NCI-H1092 treated with DMSO at 0.1 percent for 48 hours (cell line): ENCODE data around the gene CDKN1B.

ENCODE experiments used
- DNase-seq: peaks from one replicate; lab custom pipeline; 2025; lab: John Stamatoyannopoulos, UW

Gene CDKN1B

DNA sequence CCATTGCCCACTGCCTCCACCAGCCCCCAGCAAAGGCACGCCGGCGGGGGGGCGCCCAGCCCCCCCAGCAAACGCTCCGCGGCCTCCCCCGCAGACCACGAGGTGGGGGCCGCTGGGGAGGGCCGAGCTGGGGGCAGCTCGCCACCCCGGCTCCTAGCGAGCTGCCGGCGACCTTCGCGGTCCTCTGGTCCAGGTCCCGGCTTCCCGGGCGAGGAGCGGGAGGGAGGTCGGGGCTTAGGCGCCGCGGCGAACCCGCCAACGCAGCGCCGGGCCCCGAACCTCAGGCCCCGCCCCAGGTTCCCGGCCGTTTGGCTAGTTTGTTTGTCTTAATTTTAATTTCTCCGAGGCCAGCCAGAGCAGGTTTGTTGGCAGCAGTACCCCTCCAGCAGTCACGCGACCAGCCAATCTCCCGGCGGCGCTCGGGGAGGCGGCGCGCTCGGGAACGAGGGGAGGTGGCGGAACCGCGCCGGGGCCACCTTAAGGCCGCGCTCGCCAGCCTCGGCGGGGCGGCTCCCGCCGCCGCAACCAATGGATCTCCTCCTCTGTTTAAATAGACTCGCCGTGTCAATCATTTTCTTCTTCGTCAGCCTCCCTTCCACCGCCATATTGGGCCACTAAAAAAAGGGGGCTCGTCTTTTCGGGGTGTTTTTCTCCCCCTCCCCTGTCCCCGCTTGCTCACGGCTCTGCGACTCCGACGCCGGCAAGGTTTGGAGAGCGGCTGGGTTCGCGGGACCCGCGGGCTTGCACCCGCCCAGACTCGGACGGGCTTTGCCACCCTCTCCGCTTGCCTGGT is at the start of gene CDKN1B:
TSS of gene CDKN1B (plus strand) at position 576 of the 793 bp plus-strand sequence. CDS start 472 bp downstream, outside the sequence.
- peak; percentile 96 for DNase-seq

GRCh38 chr12:12668005-12668404 is 49.2 kb upstream of the CDKN1B start:
- DNase-seq: no peak

GRCh38 chr12:12669020-12669419 is 48.1 kb upstream of the CDKN1B start:
- no peak for DNase-seq

GRCh38 chr12:12671850-12672660 is 45.1 kb upstream of the CDKN1B start:
- no peak for DNase-seq

- DNase-seq: no peak
Measured at GRCh38 chr12:12673296-12673695, 43.9 kb upstream of the CDKN1B start.

DNA sequence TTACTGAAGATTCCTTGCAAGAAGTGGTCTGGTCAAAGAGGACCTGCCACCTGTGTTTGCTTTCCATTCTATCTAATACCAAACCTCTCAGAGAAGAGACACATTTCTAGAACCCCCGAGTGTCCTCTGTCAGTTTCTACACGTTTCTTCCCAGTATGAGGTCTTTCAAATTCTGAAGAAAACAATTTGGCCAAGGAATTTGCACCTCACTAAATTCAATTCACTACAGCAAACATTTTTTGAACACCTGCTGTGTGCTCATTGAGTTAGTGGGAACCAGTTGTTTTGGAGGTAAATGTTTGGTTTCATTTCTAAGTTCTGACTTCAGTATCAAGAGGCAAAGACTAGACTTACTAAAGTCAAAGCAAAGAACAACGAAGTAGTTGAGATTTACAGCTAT is 40.6 kb upstream of the CDKN1B start:
- no peak for DNase-seq

GRCh38 chr12:12681061-12681765 is 36.0 kb upstream of the CDKN1B start:
- DNase-seq: no peak

GRCh38 chr12:12682284-12682683 is 34.9 kb upstream of the CDKN1B start:
- DNase-seq: no peak

GRCh38 chr12:12683136-12683697 is 34.0 kb upstream of the CDKN1B start:
- no peak for DNase-seq

DNA sequence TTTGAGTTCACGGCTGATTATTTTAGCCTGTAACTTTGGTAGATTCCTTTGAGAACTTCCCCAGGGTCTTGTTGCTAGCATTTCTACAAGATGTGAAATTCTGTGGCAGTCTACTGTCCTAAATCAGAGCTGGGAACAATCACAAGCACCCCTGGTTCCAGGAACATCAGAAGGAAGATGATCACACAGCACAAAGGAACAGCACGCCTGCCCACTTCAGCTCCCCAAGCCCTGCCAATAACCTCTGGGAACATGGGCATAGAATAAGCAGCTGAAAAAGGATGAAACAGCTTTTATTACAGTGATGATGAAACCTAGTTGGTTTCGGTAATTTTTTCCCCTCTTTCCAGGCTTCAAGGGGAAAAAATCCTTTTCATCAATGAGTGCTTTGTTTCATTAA is 33.4 kb upstream of the CDKN1B start:
- peak; percentile 64 for DNase-seq

GRCh38 chr12:12684375-12685106 is 32.6 kb upstream of the CDKN1B start:
- peak; percentile 85 for DNase-seq

DNA sequence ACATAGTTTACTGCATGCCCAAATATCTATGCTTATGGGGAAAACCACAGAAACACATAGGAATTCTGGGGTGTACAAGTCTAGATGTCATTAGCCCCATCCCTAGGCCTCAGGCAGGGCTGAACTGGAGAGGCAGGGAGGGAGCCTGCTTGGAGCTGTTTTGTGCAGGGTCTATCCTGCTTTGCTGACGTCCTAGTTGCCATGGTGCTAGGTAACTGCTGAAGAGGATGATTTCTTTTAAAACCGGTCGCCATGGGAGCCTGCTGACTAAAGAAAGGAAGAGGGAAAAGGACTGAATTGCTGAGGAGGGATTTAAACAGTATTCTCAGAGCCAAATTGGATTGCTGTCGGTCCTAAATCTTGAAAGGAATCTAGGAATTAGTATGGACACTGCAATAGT is 31.9 kb upstream of the CDKN1B start:
- peak; percentile 82 for DNase-seq

DNA sequence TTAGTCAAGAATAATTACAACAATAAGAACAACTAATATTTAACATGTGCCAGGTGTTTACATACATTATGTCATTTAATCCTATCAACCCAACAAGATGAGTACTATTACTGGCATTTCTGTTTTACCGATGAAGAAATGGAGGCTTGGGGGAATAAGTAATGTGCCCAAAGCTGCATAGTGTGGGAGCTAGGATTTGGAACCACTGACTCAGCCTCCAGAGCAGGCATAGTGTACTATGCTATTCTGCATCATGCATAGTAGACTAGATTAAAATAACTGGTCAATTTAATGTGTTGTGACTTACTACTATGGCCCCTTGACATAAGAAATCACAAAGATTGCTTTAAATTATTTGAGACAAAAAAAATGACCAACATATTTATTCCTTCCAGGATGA is 30.7 kb upstream of the CDKN1B start:
- no peak for DNase-seq

GRCh38 chr12:12686925-12687324 is 30.2 kb upstream of the CDKN1B start:
- no peak for DNase-seq

GRCh38 chr12:12689647-12690300 is 27.4 kb upstream of the CDKN1B start:
- no peak for DNase-seq

DNA sequence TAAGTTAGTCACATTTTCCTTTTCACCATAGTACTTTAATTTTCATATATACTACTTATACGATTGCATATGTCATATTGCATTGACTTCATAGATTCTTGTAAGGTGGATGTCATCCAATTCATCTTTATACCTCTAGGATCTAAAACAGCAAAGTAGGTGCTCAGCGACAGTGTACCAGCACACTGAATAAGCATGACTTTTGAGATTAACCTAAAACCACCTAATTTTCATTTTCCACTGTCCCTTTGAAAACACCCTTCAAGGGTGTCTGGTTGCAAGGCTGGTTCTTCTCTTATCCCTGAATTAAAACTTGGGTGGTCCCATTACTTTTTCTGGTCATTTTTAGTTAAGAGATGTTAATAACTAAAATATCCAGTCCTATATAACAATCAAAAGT is 25.6 kb upstream of the CDKN1B start:
- no peak for DNase-seq

DNA sequence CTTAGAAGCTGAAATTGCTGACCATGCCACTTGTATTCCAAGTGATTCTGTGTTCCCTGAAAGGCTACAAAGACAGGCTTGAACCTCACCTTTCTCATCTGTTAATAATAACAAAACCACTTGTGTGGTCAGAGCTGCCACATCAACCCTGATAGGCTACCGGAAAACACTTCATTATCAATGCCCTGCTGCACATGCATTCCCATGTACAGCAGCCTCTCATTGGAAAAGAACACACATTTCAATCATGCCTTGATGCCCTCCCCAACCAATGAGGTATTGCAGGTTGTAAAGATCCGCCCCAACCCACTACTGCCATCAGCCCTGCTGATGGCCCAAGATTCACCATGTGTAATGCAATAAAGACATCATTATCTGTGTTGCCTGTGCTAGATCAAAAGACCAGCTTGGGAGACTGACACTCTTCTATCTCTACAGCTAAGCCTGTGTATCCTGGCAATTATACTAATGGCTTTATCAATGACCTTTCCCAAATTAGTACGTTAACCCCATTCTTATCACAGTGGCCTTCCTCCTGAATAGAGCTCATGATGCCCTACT is 24.0 kb upstream of the CDKN1B start:
- DNase-seq: no peak

GRCh38 chr12:12696562-12697383 is 20.4 kb upstream of the CDKN1B start:
- peak; percentile 88 for DNase-seq

- no peak for DNase-seq
Measured at GRCh38 chr12:12699345-12699744, 17.8 kb upstream of the CDKN1B start.

DNA sequence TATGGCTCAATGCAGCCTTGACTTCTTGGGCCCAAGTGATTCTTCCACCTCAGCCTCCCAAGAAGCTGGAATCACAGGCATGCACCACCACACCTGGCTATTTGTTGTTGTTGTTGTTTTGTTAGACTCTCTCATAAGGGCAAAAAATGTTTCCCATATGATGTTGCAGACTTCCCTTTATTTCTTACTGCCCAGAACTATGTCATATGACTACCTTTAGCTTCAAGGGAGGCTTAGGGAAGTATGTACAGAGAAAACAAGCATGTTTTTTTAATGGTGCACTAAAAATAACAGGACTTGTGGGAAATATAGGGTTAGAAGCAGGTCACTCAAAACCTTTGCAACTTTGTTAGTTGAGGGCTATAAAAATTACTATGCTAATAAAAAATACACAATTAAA is 16.9 kb upstream of the CDKN1B start:
- no peak for DNase-seq
